AG04450 (cell line): Measurements from ENCODE around the gene CORO6. TPM values are rescaled to one million over a fixed set of nuclear protein-coding genes. Genes with fewer than 3 reads are reported as not detected.

Source experiments
- CTCF ChIA-PET: fragments of 300-600, 350-600 bp; formaldehyde crosslinking; extraction: SDS; loops from one replicate; lab custom pipeline; 2022; ENCODE audit warnings: antibody characterized with exemption, inconsistent platforms; lab: Charles Lee
- POLR2A ChIA-PET: fragments of 350-600 bp; formaldehyde crosslinking; extraction: SDS; loops from one replicate; lab custom pipeline; 2021; ENCODE audit warnings: antibody characterized with exemption, inconsistent platforms; lab: Yijun Ruan, JAX
- DNase-seq: peaks from one replicate; pipeline ENCODE4 v3.0.0-alpha.2; 2011; ENCODE audit warnings: low read depth, low spot score
- H3K27ac ChIP-seq: one replicate; pipeline ENCODE4 v1.5.1; 2012; ENCODE audit warnings: low read depth, low read length, control low read depth
- H3K27me3 ChIP-seq: one replicate; pipeline ENCODE4 v1.6.0; 2012; ENCODE audit warnings: low read length; ENCODE audit not compliant: control insufficient read depth, insufficient read depth
- H3K4me3 ChIP-seq: 2 replicates; pipeline ENCODE4 v1.5.1; 2011; ENCODE audit warnings: mild to moderate bottlenecking, low read depth, low read length, control low read depth
- H3K9me3 ChIP-seq: 2 replicates; pipeline ENCODE4 v1.5.1; 2012; ENCODE audit warnings: low read length; ENCODE audit not compliant: control insufficient read depth, insufficient read depth
- CTCF ChIP-seq: IDR thresholded peaks from 2 replicates; pipeline ENCODE4 v1.5.1; 2011; ENCODE audit warnings: low read depth, low read length, control low read depth, inconsistent platforms
- polyA plus RNA-seq: library from polyadenylated mRNA; depleted of rRNA; stranded (reverse); fragments of >200 nt; gene quantifications from 2 replicates; pipeline ENCODE4 v1.2.3, GENCODE V29; 2011

Gene CORO6
- polyA plus RNA-seq, 1 experiment: 9.3 TPM

GRCh38 chr17:29615048-29615385 lies 7.7 kb downstream of the CORO6 start:
- no peaks in the 10 kb centered on the region for H3K27me3 ChIP-seq
- CTCF ChIA-PET: interaction anchor here (0.6 to 1.8 kb wide), 7 partner anchors 15 to 478 kb away, joined by 3 to 7 read pairs (median 4); no protein-coding TSS in a partner anchor
- no peak overlapping the region for H3K27ac ChIP-seq
- H3K4me3 ChIP-seq: peak overlapping the region; percentile 46
- H3K9me3 ChIP-seq: peaks cover 9% of the 10 kb centered on the region; the same call in 1 of the 2 replicates
- no peak for TF ChIP-seq CTCF
- no peak for DNase-seq
- POLR2A ChIA-PET: interaction anchor here (1.0 to 1.3 kb wide), 4 partner anchors 18 to 245 kb away, joined by 3 to 8 read pairs (median 4); partner anchors contain the start of gene ANKRD13B

GRCh38 chr17:29614349-29615047 lies 8.2 kb downstream of the CORO6 start:
- H3K4me3 ChIP-seq: no peak overlapping the region
- ChIA-PET CTCF (interaction anchor here (0.6 to 1.8 kb wide), 7 partner anchors 10 to 478 kb away, joined by 3 to 7 read pairs (median 4); no protein-coding TSS in a partner anchor), POLR2A (interaction anchor here (1.3 kb wide), 2 partner anchors 17 to 22 kb away, joined by 4 to 8 read pairs; partner anchors contain the start of gene ANKRD13B)
- peaks cover 9% of the 10 kb centered on the region; the same call in 1 of the 2 replicates for H3K9me3 ChIP-seq
- TF ChIP-seq CTCF: no peak
- no peaks in the 10 kb centered on the region for H3K27me3 ChIP-seq
- DNase-seq: no peak
- no peak overlapping the region for H3K27ac ChIP-seq

- CTCF ChIA-PET: interaction anchor here (0.6 to 1.6 kb wide), 8 partner anchors 10 to 166 kb away, joined by 3 to 5 read pairs (median 4); no protein-coding TSS in a partner anchor
- H3K27ac ChIP-seq: no peak overlapping the region
- no peaks in the 10 kb centered on the region for H3K27me3 ChIP-seq
- POLR2A ChIA-PET: interaction anchor here (0.6 kb wide), 1 partner anchor 31 kb away, joined by 4 read pairs; no protein-coding TSS in a partner anchor
- no peak for DNase-seq
- no peak for TF ChIP-seq CTCF
- H3K4me3 ChIP-seq: no peak overlapping the region
- H3K9me3 ChIP-seq: peaks cover 9% of the 10 kb centered on the region; the same call in 1 of the 2 replicates
Observed at GRCh38 chr17:29613856-29614255, 8.9 kb downstream of the CORO6 start.

- TF ChIP-seq CTCF: peak; percentile 58
- Histone ChIP-seq H3K9me3 (peaks cover 9% of the 10 kb centered on the region; the same call in 1 of the 2 replicates), H3K4me3 (no peak overlapping the region; the same call in 1 of the 2 replicates), H3K27ac (no peak overlapping the region), H3K27me3 (no peaks in the 10 kb centered on the region)
- no peak for DNase-seq
- ChIA-PET CTCF (interaction anchor here (0.6 to 1.6 kb wide), 9 partner anchors 9 to 166 kb away, joined by 3 to 7 read pairs (median 4); no protein-coding TSS in a partner anchor), POLR2A (interaction anchor here (0.6 kb wide), 2 partner anchors 31 to 32 kb away, joined by 3 to 4 read pairs; no protein-coding TSS in a partner anchor)
Observed at GRCh38 chr17:29613352-29613837, 9.3 kb downstream of the CORO6 start.
